HEK293 (cell line): ENCODE measurements around the gene DTL.

ENCODE experiments used
- CTCF ChIA-PET: fragments of 350-600 bp; formaldehyde crosslinking; extraction: SDS; loops from one replicate; lab custom pipeline; 2021; ENCODE audit warnings: antibody characterized with exemption; lab: Yijun Ruan, JAX
- POLR2A ChIA-PET: fragments of 300-600 bp; formaldehyde crosslinking; extraction: SDS; loops from one replicate; lab custom pipeline; 2020; ENCODE audit warnings: antibody characterized with exemption, inconsistent platforms; lab: Yijun Ruan, JAX
- H3K27ac ChIP-seq: fragments of 200-500 bp; sonication (Bioruptor generic); 2 replicates; pipeline ENCODE4 v1.5.1; 2014; ENCODE audit warnings: low read depth, low read length, control low read depth, inconsistent platforms; ENCODE audit errors: extremely low read depth
- H3K36me3 ChIP-seq, 2 experiments: fragments of 200-500 bp in 1 of 2; sonication (Bioruptor generic) in 1 of 2; 1 replicate in 1 of 2; 2 replicates in 1 of 2; pipeline ENCODE4 v1.5.1; 2014 to 2017; ENCODE audit warnings: inconsistent platforms in 2 of 2, low read length in 2 of 2; ENCODE audit not compliant: control insufficient read depth in 2 of 2, insufficient read depth in 1 of 2
- H3K4me1 ChIP-seq: fragments of 200-500 bp; sonication (Bioruptor generic); 2 replicates; pipeline ENCODE4 v1.5.1; 2014; ENCODE audit warnings: mild to moderate bottlenecking, low read length, inconsistent platforms; ENCODE audit not compliant: control insufficient read depth, insufficient read depth
- H3K4me3 ChIP-seq: 2 replicates; pipeline ENCODE4 v1.5.1; 2011; ENCODE audit warnings: low read depth, mild to moderate bottlenecking, control low read depth, low read length, moderate library complexity
- H3K9me3 ChIP-seq: fragments of 200-500 bp; sonication (Bioruptor generic); 2 replicates; pipeline ENCODE4 v1.5.1; 2014; ENCODE audit warnings: low read depth, low read length, inconsistent platforms; ENCODE audit not compliant: control insufficient read depth, insufficient read depth
- YY2 ChIP-seq: fragments of 450-650 bp; formaldehyde crosslinking; IDR thresholded peaks from 2 replicates; pipeline ENCODE4 v1.5.1; 2016; ENCODE audit warnings: missing biosample characterization, missing genetic modification characterization
- ZBTB1 ChIP-seq: fragments of 450-650 bp; formaldehyde crosslinking; IDR thresholded peaks from 2 replicates; pipeline ENCODE4 v1.5.1; 2016; ENCODE audit warnings: missing biosample characterization, missing genetic modification characterization
- ZBTB8A ChIP-seq: fragments of 450-650 bp; formaldehyde crosslinking; IDR thresholded peaks from 2 replicates; pipeline ENCODE4 v1.5.1; 2016; ENCODE audit warnings: missing biosample characterization, missing genetic modification characterization
- ZFP37 ChIP-seq: fragments of 450-650 bp; formaldehyde crosslinking; IDR thresholded peaks from 2 replicates; pipeline ENCODE4 v1.5.1; 2016; ENCODE audit warnings: missing biosample characterization, missing genetic modification characterization
- ZNF10 ChIP-seq: fragments of 450-650 bp; formaldehyde crosslinking; IDR thresholded peaks from 2 replicates; pipeline ENCODE4 v1.5.1; 2017; ENCODE audit warnings: missing biosample characterization, missing genetic modification characterization
- ZNF248 ChIP-seq: fragments of 450-650 bp; formaldehyde crosslinking; IDR thresholded peaks from 2 replicates; pipeline ENCODE4 v1.5.1; 2017; ENCODE audit warnings: missing biosample characterization, missing genetic modification characterization
- ZNF354C ChIP-seq: fragments of 450-650 bp; formaldehyde crosslinking; IDR thresholded peaks from 2 replicates; pipeline ENCODE4 v1.5.1; 2016; ENCODE audit warnings: missing biosample characterization, missing genetic modification characterization, low read depth, borderline replicate concordance
- ZNF624 ChIP-seq: fragments of 450-650 bp; formaldehyde crosslinking; IDR thresholded peaks from 2 replicates; pipeline ENCODE4 v1.5.1; 2017; ENCODE audit warnings: missing biosample characterization, missing genetic modification characterization
- ZNF677 ChIP-seq: fragments of 450-650 bp; IDR thresholded peaks from 2 replicates; pipeline ENCODE4 v1.5.0; 2018; ENCODE audit warnings: missing biosample characterization, mild to moderate bottlenecking, missing genetic modification characterization, moderate library complexity
- ZNF837 ChIP-seq: fragments of 450-650 bp; formaldehyde crosslinking; IDR thresholded peaks from 2 replicates; pipeline ENCODE4 v1.5.1; 2016; ENCODE audit warnings: missing biosample characterization, missing genetic modification characterization
- TF ChIP-seq, protein P1 (sequence below): fragments of 450-650 bp; formaldehyde crosslinking; conservative IDR thresholded peaks from 2 replicates; pipeline ENCODE4 v1.5.1; 2016; ENCODE audit warnings: low read depth, missing biosample characterization, missing genetic modification characterization
- TF ChIP-seq, protein P2 (sequence below): fragments of 450-650 bp; formaldehyde crosslinking; IDR thresholded peaks from 2 replicates; pipeline ENCODE4 v1.5.1; 2017; ENCODE audit warnings: missing biosample characterization, missing genetic modification characterization

The DTL gene

DNA sequence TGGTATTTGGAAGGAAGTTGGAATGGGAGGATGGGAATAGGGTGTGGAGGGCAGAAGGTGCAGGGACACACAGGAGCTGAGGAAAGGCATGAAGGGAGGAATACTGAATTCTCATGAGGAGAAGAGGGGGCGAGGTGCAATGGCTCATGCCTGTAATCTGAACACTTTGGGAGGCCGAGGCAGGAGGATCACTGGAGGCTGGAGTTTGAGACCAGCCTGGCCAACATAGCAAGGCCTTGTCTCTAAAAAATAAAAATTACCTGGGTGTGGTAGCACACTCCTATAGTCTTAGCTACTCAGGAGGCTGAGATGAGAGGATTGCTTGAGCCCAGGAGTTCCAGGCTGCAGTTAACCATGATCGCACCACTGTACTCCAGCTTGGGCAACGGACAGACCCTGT lies 117.3 kb downstream of the DTL start (continued):
- no peak for TF ChIP-seq ZBTB8A (tag by site-specific recombination)
- TF ChIP-seq, all 188 proteins: peak for 0

DNA sequence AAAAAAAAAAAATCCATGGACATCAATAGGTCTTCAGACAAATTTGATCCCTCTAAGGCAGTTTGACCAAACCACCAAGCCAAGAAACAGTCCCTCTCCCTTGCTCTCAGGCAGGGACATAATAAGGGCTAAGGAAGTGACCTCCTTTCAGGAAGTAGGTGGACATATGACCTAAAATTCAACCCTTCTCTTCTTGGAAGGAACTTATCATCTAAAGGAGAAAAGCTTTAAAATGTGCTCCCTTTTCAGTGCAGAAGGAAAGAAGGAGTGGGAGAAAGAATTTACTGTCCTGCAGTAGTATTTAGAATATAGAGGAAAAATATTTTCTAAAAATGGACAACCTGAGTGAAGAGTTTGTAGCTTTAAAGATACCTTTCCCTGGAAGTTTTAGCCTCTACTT lies 118.1 kb downstream of the DTL start:
- CTCF ChIA-PET: no interaction called here
- H3K4me1 ChIP-seq: no peaks in the 10 kb centered on the region
- TF ChIP-seq YY2 (no peak), ZFP37 (tag by site-specific recombination) (no peak), ZBTB1 (tag by site-specific recombination) (no peak), ZNF677 (no peak), ZNF354C (no peak), ZNF248 (tag by site-specific recombination) (no peak), ZNF624 (no peak), ZNF10 (tag by site-specific recombination) (no peak), ZNF837 (tag by site-specific recombination) (no peak)
- TF ChIP-seq, protein P1, sequence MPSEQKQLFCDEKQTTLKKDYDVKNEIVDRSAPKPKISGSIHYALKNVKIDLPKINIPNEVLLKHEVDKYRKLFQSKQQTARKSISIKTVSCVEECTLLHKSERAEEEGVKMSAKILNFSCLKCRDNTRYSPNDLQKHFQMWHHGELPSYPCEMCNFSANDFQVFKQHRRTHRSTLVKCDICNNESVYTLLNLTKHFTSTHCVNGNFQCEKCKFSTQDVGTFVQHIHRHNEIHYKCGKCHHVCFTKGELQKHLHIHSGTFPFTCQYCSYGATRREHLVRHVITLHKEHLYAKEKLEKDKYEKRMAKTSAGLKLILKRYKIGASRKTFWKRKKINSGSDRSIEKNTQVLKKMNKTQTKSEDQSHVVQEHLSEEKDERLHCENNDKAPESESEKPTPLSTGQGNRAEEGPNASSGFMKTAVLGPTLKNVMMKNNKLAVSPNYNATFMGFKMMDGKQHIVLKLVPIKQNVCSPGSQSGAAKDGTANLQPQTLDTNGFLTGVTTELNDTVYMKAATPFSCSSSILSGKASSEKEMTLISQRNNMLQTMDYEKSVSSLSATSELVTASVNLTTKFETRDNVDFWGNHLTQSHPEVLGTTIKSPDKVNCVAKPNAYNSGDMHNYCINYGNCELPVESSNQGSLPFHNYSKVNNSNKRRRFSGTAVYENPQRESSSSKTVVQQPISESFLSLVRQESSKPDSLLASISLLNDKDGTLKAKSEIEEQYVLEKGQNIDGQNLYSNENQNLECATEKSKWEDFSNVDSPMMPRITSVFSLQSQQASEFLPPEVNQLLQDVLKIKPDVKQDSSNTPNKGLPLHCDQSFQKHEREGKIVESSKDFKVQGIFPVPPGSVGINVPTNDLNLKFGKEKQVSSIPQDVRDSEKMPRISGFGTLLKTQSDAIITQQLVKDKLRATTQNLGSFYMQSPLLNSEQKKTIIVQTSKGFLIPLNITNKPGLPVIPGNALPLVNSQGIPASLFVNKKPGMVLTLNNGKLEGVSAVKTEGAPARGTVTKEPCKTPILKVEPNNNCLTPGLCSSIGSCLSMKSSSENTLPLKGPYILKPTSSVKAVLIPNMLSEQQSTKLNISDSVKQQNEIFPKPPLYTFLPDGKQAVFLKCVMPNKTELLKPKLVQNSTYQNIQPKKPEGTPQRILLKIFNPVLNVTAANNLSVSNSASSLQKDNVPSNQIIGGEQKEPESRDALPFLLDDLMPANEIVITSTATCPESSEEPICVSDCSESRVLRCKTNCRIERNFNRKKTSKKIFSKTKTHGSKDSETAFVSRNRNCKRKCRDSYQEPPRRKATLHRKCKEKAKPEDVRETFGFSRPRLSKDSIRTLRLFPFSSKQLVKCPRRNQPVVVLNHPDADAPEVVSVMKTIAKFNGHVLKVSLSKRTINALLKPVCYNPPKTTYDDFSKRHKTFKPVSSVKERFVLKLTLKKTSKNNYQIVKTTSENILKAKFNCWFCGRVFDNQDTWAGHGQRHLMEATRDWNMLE: no peak
- TF ChIP-seq, protein P2, sequence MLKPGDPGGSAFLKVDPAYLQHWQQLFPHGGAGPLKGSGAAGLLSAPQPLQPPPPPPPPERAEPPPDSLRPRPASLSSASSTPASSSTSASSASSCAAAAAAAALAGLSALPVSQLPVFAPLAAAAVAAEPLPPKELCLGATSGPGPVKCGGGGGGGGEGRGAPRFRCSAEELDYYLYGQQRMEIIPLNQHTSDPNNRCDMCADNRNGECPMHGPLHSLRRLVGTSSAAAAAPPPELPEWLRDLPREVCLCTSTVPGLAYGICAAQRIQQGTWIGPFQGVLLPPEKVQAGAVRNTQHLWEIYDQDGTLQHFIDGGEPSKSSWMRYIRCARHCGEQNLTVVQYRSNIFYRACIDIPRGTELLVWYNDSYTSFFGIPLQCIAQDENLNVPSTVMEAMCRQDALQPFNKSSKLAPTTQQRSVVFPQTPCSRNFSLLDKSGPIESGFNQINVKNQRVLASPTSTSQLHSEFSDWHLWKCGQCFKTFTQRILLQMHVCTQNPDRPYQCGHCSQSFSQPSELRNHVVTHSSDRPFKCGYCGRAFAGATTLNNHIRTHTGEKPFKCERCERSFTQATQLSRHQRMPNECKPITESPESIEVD (tag by site-specific recombination): no peak
- TF ChIP-seq, all 188 proteins: peak for 0
- Histone ChIP-seq H3K4me3 (no peak overlapping the region), H3K9me3 (no peaks in the 10 kb centered on the region), H3K27ac (no peak overlapping the region), H3K36me3 (no peaks in the 10 kb centered on the region)
- POLR2A ChIA-PET: interaction anchor here (0.7 kb wide), 1 partner anchor 49 kb away, joined by 3 read pairs; no protein-coding TSS in a partner anchor
